T-cell (primary cell): ENCODE measurements around the gene NDUFB3. TPM values are rescaled to one million over a fixed set of nuclear protein-coding genes. Genes with fewer than 3 reads are reported as not detected.

Source experiments
- ATAC-seq, 4 experiments: fragments of 200-7000 bp in 3 of 4; fragments of 150-1000 bp in 1 of 4; cut with Tn5 transposase; replicated peaks in 1 of 4; 1 replicate in 3 of 4; 2 replicates in 1 of 4; pipeline ENCODE4 v1.10.0; 2021; ENCODE audit warnings: moderate library complexity in 3 of 4, mild to moderate bottlenecking in 2 of 4, moderate number of reproducible peaks in 1 of 4
- CTCF ChIA-PET, 2 donors: fragments of 300-600 bp; sonication (Branson Sonifier 250); formaldehyde crosslinking; loops; one replicate each; lab custom pipeline; 2022; ENCODE audit warnings: antibody characterized with exemption in 2 of 2; lab: Charles Lee
- POLR2A ChIA-PET, 2 donors: fragments of 300-600 bp; sonication (Branson Sonifier 250); formaldehyde crosslinking; loops; one replicate each; lab custom pipeline; 2022; ENCODE audit warnings: antibody characterized with exemption in 2 of 2; lab: Charles Lee
- DNase-seq, 35 experiments: peaks; one replicate each; pipeline versions ENCODE4 v3.0.0 to v3.0.0-alpha.2; 2013 to 2023
- H3K27ac ChIP-seq: one replicate; pipeline ENCODE4 v1.5.1; 2013; ENCODE audit warnings: low read length
- H3K27me3 ChIP-seq, 2 experiments: replicated peaks in 1 of 2; 1 replicate in 1 of 2; 2 replicates in 1 of 2; pipeline versions ENCODE4 v1.6.1 to v1.7.0; 2013; ENCODE audit warnings: low read length in 1 of 2, mixed read lengths in 1 of 2; ENCODE audit not compliant: control insufficient read depth in 2 of 2, insufficient read depth in 2 of 2; ENCODE audit errors: extremely low read depth in 1 of 2
- H3K36me3 ChIP-seq, 2 donors: 1 replicate in 1 of 2; 2 replicates in 1 of 2; pipeline versions ENCODE4 v1.6.1 to v1.7.0; 2013; ENCODE audit warnings: low read length in 1 of 2; ENCODE audit not compliant: control insufficient read depth in 2 of 2, insufficient read depth in 1 of 2; ENCODE audit errors: extremely low read depth in 1 of 2
- H3K4me1 ChIP-seq, 2 experiments: 1 replicate in 1 of 2; 2 replicates in 1 of 2; pipeline versions ENCODE4 v1.6.1 to v1.7.0; 2013; ENCODE audit warnings: low read length in 2 of 2, mixed read lengths in 1 of 2; ENCODE audit not compliant: insufficient read depth in 2 of 2, control insufficient read depth in 1 of 2; ENCODE audit errors: extremely low read depth in 1 of 2
- H3K4me3 ChIP-seq, 2 donors: 1 replicate in 1 of 2; 2 replicates in 1 of 2; pipeline versions ENCODE4 v1.5.1 to v1.7.0; 2013; ENCODE audit warnings: mild to moderate bottlenecking in 2 of 2, low read length in 1 of 2, moderate library complexity in 1 of 2; ENCODE audit not compliant: control insufficient read depth in 1 of 2; ENCODE audit errors: extremely low read depth in 1 of 2
- H3K9me3 ChIP-seq: 2 replicates; pipeline ENCODE4 v1.7.0; 2013
- H3K27ac Mint-ChIP-seq, 2 donors: one replicate each; pipeline ENCODE4 v1.8.0; 2020 to 2021; ENCODE audit warnings: mild to moderate bottlenecking in 2 of 2, mixed read lengths in 2 of 2
- H3K27me3 Mint-ChIP-seq, 2 donors: one replicate each; pipeline ENCODE4 v1.8.0; 2021 to 2022; ENCODE audit warnings: mixed read lengths in 2 of 2
- H3K36me3 Mint-ChIP-seq: one replicate; pipeline ENCODE4 v1.8.0; 2021; ENCODE audit warnings: mixed read lengths
- H3K4me1 Mint-ChIP-seq, 3 donors: one replicate each; pipeline ENCODE4 v1.8.0; 2020 to 2022; ENCODE audit warnings: mixed read lengths in 3 of 3, mild to moderate bottlenecking in 1 of 3
- H3K4me3 Mint-ChIP-seq, 3 donors: one replicate each; pipeline ENCODE4 v1.8.0; 2020 to 2022; ENCODE audit warnings: mild to moderate bottlenecking in 3 of 3, mixed read lengths in 3 of 3, moderate library complexity in 3 of 3
- H3K9me3 Mint-ChIP-seq, 3 donors: one replicate each; pipeline ENCODE4 v1.8.0; 2020 to 2022; ENCODE audit warnings: mixed read lengths in 3 of 3
- WGBS: methylation state at CpG from one replicate; pipeline ENCODE4 v1.1.5; 2013; ENCODE audit warnings: missing lambda C conversion rate; ENCODE audit not compliant: insufficient coverage; 5-methylcytosine and 5-hydroxymethylcytosine counted together
- total RNA-seq, 35 experiments: library from RNA in 6 of 35; stranded (reverse) in 6 of 35; fragments of 120-200 nt in 1 of 35; gene quantifications; one replicate each; pipeline versions ENCODE4 v1.2.1 to v1.2.4 and lab custom pipeline; 2013 to 2026

The NDUFB3 gene
- total RNA-seq, 5 donors from 2014 or later (not counting 1 experiment from before 2014, with no cell fraction given), result 31.4 to 43.7 (median 38.8) TPM

DNA sequence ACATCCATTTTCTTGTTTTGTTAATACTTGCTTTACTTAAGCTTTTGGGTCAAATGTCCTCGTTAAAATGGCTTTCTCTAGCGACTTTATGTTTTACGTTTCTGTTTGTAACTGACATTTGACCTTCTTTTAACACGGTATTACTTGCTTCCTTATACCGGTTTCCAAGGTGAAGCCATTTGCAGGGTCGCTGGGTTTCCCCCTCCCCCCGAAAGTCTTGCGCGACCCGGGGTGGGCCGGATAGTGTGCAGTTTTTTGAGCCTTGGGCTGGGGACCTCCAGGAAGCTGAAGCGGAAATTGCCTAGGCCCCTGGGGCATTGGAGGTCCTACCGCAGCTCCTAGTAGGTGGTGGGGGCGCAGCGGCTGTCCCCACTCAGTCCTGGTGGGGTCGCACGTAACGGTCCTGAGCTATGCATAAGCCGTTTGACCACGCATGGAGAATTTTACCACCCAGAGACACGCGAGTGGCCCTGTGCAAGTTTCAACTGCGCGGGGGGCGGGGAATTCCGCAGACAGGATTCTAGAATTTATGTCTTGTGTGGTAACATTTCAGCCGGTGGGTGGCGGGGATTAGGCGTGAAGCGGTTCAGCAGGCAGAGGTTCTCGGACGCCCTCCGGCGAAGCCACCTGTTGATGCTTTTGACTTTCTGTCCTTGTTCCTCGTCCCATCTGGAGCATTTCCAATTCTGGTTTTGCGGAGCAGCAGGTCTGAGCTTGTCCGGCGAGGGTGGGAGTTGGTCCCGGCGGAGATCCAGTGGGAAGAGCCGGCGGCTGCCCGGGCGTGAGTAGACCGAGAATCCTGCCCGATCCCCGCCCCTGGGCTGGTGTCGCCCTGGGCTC lies 46.5 kb downstream of the NDUFB3 start:
- Mint-ChIP-seq H3K4me3 (peak overlapping the region; percentile 97 to 98 (median 98)), H3K27ac (peak overlapping the region; percentile 99), H3K27me3 (no peaks in the 10 kb centered on the region), H3K36me3 (peaks cover 19% of the 10 kb centered on the region), H3K9me3 (no peaks in the 10 kb centered on the region), H3K4me1 (peaks cover 57 to 82% (median 58%) of the 10 kb centered on the region in 3 donors)
- WGBS, result under 1% methylated on average over 34 of the region's 48 CpGs
- Histone ChIP-seq H3K27ac (peak overlapping the region; percentile 97), H3K27me3 (no peaks in the 10 kb centered on the region), H3K4me1 (peaks cover 38 to 50% of the 10 kb centered on the region in 2 experiments), H3K9me3 (no peaks in the 10 kb centered on the region), H3K4me3 (peak overlapping the region; percentile 84 to 92), H3K36me3 (peaks cover 4 to 13% of the 10 kb centered on the region in 2 donors)
- ChIA-PET POLR2A (interaction anchor here (0.5 to 4.1 kb wide), 11 partner anchors 10 to 313 kb away, joined by 3 to 20 read pairs (median 4); partner anchors contain the start of gene CLK1 (in 1 of the 2)), CTCF (interaction anchor here (0.6 to 6.0 kb wide), 19 partner anchors 11 to 739 kb away, joined by 3 to 58 read pairs (median 5); no protein-coding TSS in a partner anchor)
- ATAC-seq (peak; percentile 41 to 60 (median 50)), DNase-seq (peak; percentile 65 to 92 (median 84))

- Histone ChIP-seq H3K9me3 (no peaks in the 10 kb centered on the region), H3K4me3 (peak overlapping the region; percentile 84 to 92), H3K36me3 (peaks cover 4 to 20% of the 10 kb centered on the region in 2 donors), H3K4me1 (peaks cover 46 to 52% of the 10 kb centered on the region in 2 experiments), H3K27me3 (no peaks in the 10 kb centered on the region), H3K27ac (peak overlapping the region; percentile 97)
- ChIA-PET CTCF (interaction anchor here (0.5 to 6.0 kb wide), 11 partner anchors 9 to 146 kb away, joined by 3 to 58 read pairs (median 8); no protein-coding TSS in a partner anchor), POLR2A (interaction anchor here (0.6 to 4.1 kb wide), 7 partner anchors 9 to 254 kb away, joined by 3 to 20 read pairs (median 4); partner anchors contain the start of gene CLK1 (in 1 of the 2))
- DNase-seq, result peak in 4 of 35 experiments; percentile 30 to 49 (median 33)
- H3K27ac Mint-ChIP-seq, result peak overlapping the region; percentile 99
- no peaks in the 10 kb centered on the region for H3K27me3 Mint-ChIP-seq
- ATAC-seq, result peak in 3 of 4 experiments; percentile 0 to 6 (median 1)
- H3K4me3 Mint-ChIP-seq, result peak overlapping the region; percentile 97 to 98 (median 98)
- H3K4me1 Mint-ChIP-seq, result peaks cover 60 to 88% (median 61%) of the 10 kb centered on the region in 3 donors
- H3K9me3 Mint-ChIP-seq, result no peaks in the 10 kb centered on the region
- H3K36me3 Mint-ChIP-seq, result peaks cover 19% of the 10 kb centered on the region
- WGBS, result 0% methylated on average over 4 of the region's 12 CpGs
Measured at GRCh38 chr2:201118961-201119854, 47.4 kb downstream of the NDUFB3 start.

DNA sequence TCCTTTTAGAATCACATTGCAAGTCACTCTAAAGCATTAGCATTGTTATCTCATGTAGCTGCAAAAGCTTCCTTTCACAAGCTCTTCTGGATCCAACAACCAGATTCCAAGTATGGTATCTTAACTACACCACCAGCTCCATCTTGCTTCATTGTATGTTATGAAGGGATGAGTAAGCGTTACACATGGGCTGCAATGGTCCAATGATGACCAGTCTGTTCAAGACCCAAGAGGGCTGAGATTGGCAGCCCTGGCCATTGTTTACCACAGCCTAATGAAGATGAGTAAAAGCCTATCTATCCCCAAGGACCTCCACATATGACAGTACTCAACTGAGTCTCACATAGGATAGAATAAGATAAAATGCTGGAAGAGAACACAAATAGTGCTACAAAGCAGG lies 50.5 kb downstream of the NDUFB3 start:
- Mint-ChIP-seq H3K27ac (peak overlapping the region; percentile 99 to 100), H3K9me3 (no peaks in the 10 kb centered on the region), H3K27me3 (no peaks in the 10 kb centered on the region), H3K4me1 (peaks cover 72 to 92% (median 73%) of the 10 kb centered on the region in 3 donors), H3K36me3 (peaks cover 19% of the 10 kb centered on the region), H3K4me3 (peak overlapping the region; percentile 97 to 98 (median 98))
- ATAC-seq (no peak), DNase-seq (no peak)
- Histone ChIP-seq H3K27ac (peak overlapping the region; percentile 97), H3K4me3 (peak overlapping the region; percentile 17 to 92), H3K27me3 (no peaks in the 10 kb centered on the region), H3K4me1 (peaks cover 59 to 74% of the 10 kb centered on the region in 2 experiments), H3K36me3 (peaks cover 4 to 20% of the 10 kb centered on the region in 2 donors), H3K9me3 (no peaks in the 10 kb centered on the region)
- POLR2A ChIA-PET, result interaction anchor here in 1 of 2 donors (0.5 to 0.8 kb wide), 2 partner anchors 147 to 218 kb away, joined by 3 to 5 read pairs; no protein-coding TSS in a partner anchor
- WGBS, result no CpG with 5 or more reads among the region's 1 CpG
- CTCF ChIA-PET, result interaction anchor here in 1 of 2 donors (1.0 to 1.2 kb wide), 3 partner anchors 9 to 19 kb away, joined by 3 to 4 read pairs (median 3); no protein-coding TSS in a partner anchor

DNA sequence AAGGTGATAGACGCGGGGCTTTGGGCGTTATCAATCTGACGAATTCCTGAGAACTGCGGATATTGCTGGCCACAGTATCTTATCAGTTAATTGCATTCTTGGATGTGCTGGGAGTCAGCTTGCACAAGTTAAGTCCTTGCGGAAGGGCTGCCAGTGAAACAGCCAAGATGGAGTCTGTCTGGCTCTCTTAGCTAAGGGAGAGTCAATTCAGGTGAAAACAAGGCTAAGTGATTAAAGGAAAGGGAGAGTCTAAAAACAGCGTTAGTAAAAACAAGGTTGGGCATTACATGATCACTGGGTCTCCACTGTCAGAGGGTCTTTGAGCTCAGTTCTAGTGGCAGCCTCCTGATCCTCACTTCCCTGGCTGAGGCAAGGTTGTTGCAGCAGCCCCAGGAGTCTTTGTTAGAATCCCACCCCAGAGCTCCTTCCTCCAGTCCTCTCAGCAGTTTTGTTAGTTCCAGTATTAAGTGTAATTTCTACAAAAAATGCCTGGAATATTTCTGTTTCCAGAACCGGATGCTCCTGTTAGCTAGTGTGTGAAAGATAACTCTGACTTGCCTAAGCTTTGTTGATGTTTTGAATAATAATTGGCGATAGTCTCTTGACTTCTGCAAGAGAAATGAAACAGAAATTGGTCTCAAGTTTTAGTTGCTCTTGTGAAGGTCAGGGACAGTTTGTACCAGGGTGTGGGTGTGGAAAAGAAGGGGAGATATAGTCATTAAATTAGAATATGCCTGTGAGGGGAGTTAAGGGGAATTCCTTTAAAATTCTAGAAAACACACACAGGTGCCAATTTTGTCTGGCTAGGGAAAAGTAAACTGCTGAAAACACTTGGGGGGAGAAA lies 54.7 kb downstream of the NDUFB3 start:
- DNase-seq (peak in 2 of 35 experiments; percentile 28 to 46), ATAC-seq (no peak)
- Histone ChIP-seq H3K4me1 (peaks cover 89% of the 10 kb centered on the region in 2 experiments), H3K36me3 (peaks cover 4 to 20% of the 10 kb centered on the region in 2 donors), H3K27me3 (no peaks in the 10 kb centered on the region), H3K9me3 (no peaks in the 10 kb centered on the region), H3K27ac (peak overlapping the region; percentile 97), H3K4me3 (peak overlapping the region; percentile 32 to 92)
- ChIA-PET CTCF (interaction anchor here (0.9 to 1.5 kb wide), 9 partner anchors 11 to 106 kb away, joined by 3 to 8 read pairs (median 4); partner anchors contain the start of genes CFLAR (in 1 of the 2) and NDUFB3 (in 1 of the 2)), POLR2A (interaction anchor here (0.6 to 1.6 kb wide), 8 partner anchors 16 to 545 kb away, joined by 3 to 8 read pairs (median 3); partner anchors contain the start of gene CLK1 (in 1 of the 2))
- Mint-ChIP-seq H3K36me3 (peaks cover 25% of the 10 kb centered on the region), H3K9me3 (no peaks in the 10 kb centered on the region), H3K4me1 (peaks cover 90 to 92% (median 91%) of the 10 kb centered on the region in 3 donors), H3K4me3 (peak overlapping the region; percentile 97 to 98 (median 98)), H3K27ac (peak overlapping the region; percentile 99 to 100), H3K27me3 (no peaks in the 10 kb centered on the region)
- 24% methylated on average over 7 of the region's 9 CpGs for WGBS

GRCh38 chr2:201127152-201127511 lies 55.3 kb downstream of the NDUFB3 start:
- ATAC-seq (no peak), DNase-seq (no peak)
- Mint-ChIP-seq H3K4me1 (peaks cover 90 to 92% (median 91%) of the 10 kb centered on the region in 3 donors), H3K27me3 (no peaks in the 10 kb centered on the region), H3K27ac (peak overlapping the region; percentile 99 to 100), H3K4me3 (peak overlapping the region; percentile 97 to 98 (median 98)), H3K36me3 (peaks cover 20% of the 10 kb centered on the region), H3K9me3 (no peaks in the 10 kb centered on the region)
- POLR2A ChIA-PET, result interaction anchor here (0.6 to 1.6 kb wide), 7 partner anchors 15 to 545 kb away, joined by 3 to 8 read pairs (median 3); partner anchors contain the start of gene CLK1 (in 1 of the 2)
- CTCF ChIA-PET, result interaction anchor here (0.9 to 1.7 kb wide), 9 partner anchors 11 to 106 kb away, joined by 3 to 8 read pairs (median 4); partner anchors contain the start of genes CASP10 (in 1 of the 2), CFLAR (in 1 of the 2) and NDUFB3 (in 1 of the 2)
- Histone ChIP-seq H3K9me3 (no peaks in the 10 kb centered on the region), H3K4me3 (peak overlapping the region in 1 of 2 donors; percentile 92), H3K27me3 (no peaks in the 10 kb centered on the region), H3K27ac (peak overlapping the region; percentile 97), H3K36me3 (peaks cover 4 to 21% of the 10 kb centered on the region in 2 donors), H3K4me1 (peaks cover 90 to 91% of the 10 kb centered on the region in 2 experiments)
- 71% methylated on average over 1 of the region's 2 CpGs for WGBS
